Astrocyte of the cerebellum (primary cell): ENCODE results near the gene TRNP1.

Source experiments
- DNase-seq: peaks from one replicate; pipeline ENCODE4 v3.0.0-alpha.2; 2011; ENCODE audit warnings: low read depth
- H3K4me3 ChIP-seq: 2 replicates; pipeline ENCODE4 v1.5.1; 2011; ENCODE audit warnings: mild to moderate bottlenecking, low read depth, low read length, moderate library complexity
- in situ Hi-C: cut with HindIII; loops from 2 replicates; pipeline ENCODE4 v1.10.0; 2017; ENCODE audit warnings: low sequenced_read_pairs
- TF ChIP-seq, protein P1 (sequence below): IDR thresholded peaks from 2 replicates; pipeline ENCODE4 v1.5.1; 2012; ENCODE audit warnings: low read length, low read depth, moderate library complexity, mild to moderate bottlenecking; ENCODE audit errors: missing control alignments

Gene TRNP1

DNA sequence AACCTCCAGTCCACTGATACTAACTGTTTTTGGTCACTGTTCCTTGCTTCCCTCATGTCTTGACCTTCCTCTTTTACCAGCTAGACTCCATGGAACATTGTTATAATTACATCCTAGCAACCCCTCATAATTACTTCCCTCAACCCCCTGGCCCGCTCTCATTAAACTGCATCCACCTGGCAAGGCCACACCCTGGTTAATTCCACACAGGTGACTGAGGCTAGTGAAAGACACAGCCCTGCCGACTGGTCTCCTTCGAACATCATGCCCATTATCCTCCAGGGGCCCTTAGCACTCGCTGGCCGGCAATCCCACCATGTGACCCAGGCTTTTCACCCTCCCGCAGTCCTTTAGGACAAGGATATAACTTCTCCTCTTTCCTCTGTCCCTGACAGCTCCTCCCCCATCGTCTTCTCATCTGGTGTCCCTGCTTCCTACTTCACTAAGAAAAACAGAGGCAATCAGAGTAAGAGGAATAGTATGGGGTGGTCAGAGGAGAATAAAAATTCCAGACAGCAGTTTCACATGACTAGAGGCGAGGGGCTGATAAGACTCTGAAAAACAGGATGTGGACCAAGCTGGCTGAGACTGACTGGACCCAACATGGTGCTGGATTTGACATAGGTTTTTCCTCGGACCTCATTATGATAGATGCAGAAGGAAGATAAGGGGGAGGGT lies 28.0 kb downstream of the TRNP1 start:
- in situ Hi-C loops: no loop called here
- H3K4me3 ChIP-seq: no peak overlapping the region
- TF ChIP-seq, protein P1, sequence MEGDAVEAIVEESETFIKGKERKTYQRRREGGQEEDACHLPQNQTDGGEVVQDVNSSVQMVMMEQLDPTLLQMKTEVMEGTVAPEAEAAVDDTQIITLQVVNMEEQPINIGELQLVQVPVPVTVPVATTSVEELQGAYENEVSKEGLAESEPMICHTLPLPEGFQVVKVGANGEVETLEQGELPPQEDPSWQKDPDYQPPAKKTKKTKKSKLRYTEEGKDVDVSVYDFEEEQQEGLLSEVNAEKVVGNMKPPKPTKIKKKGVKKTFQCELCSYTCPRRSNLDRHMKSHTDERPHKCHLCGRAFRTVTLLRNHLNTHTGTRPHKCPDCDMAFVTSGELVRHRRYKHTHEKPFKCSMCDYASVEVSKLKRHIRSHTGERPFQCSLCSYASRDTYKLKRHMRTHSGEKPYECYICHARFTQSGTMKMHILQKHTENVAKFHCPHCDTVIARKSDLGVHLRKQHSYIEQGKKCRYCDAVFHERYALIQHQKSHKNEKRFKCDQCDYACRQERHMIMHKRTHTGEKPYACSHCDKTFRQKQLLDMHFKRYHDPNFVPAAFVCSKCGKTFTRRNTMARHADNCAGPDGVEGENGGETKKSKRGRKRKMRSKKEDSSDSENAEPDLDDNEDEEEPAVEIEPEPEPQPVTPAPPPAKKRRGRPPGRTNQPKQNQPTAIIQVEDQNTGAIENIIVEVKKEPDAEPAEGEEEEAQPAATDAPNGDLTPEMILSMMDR: no peak
- no peak for DNase-seq

- no peak overlapping the region for H3K4me3 ChIP-seq
- in situ Hi-C loops: no loop called here
- DNase-seq: no peak
- TF ChIP-seq, protein P1: no peak
These were observed 32.2 kb downstream of the TRNP1 start for GRCh38 chr1:27025718-27026117.

- in situ Hi-C loops: no loop called here
- TF ChIP-seq, protein P1: no peak
- no peak overlapping the region for H3K4me3 ChIP-seq
- peak; percentile 79 for DNase-seq
These were observed 33.4 kb downstream of the TRNP1 start for GRCh38 chr1:27026621-27027574.

DNA sequence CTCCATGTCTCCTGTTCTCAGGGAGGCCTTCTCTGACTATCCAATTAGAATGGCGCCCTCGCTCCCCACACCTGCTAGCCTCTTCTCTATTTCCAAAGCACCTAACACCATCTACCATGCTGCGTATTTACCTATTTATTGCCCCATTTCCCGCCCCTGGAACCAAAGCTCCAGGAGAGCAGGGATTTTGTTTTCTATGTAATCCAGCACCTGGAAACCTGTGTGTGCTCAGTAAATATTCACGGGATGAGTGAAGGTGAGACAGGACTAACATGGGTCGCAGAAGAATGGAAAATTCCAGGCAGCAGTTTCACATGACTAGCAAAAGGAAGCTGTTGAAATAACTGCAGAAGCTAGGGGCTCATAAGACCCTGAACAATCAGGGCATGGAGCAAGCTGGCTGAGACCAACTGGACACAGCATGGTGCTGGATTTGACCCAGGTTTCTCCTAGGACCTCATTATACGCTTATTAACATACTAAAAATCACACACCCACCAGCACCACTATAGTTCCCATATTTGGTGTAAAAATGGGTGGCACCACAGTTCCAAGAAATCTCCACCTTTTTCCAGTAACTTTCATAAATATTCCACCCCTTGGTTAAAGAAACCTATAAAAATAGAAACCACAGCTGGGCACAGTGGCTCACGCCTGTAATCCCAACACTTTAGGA lies 34.2 kb downstream of the TRNP1 start:
- in situ Hi-C loops: no loop called here
- TF ChIP-seq, protein P1: no peak
- no peak overlapping the region for H3K4me3 ChIP-seq
- DNase-seq: peak; percentile 61

- no peak for DNase-seq
- TF ChIP-seq, protein P1: no peak
- H3K4me3 ChIP-seq: no peak overlapping the region
- in situ Hi-C loops: no loop called here
These were observed 36.0 kb downstream of the TRNP1 start for GRCh38 chr1:27029517-27029916.
